ENCODE data around the gene MAST1. TPM values are rescaled to one million over a fixed set of nuclear protein-coding genes. Genes with fewer than 3 reads are reported as not detected.

Gene MAST1
- 4.4 TPM for polyA plus RNA-seq
- long read RNA-seq, donor 1, result 0 reads
- long read RNA-seq, donor 2, result 0 reads
- long read RNA-seq, donor 3, result 0 reads
- long read RNA-seq, donor 4, result 0 reads
- long read RNA-seq, donor 5, result 0 reads
- long read RNA-seq, donor 6, full-length matches to known transcripts, result 1 of 1 reads
- long read RNA-seq, donor 6, partial matches to known transcripts, result 0 of 1 reads
- long read RNA-seq, donor 6, other reads (novel, unspliced or antisense), result 0 of 1 reads
- long read RNA-seq, donor 7, result 0 reads
- long read RNA-seq, donor 8, partial matches to known transcripts, result 0 of 1 reads
- long read RNA-seq, donor 8, other reads (novel, unspliced or antisense), result 0 of 1 reads
- long read RNA-seq, donor 9, partial matches to known transcripts, result 161 of 161 reads
- long read RNA-seq, donor 9, other reads (novel, unspliced or antisense), result 0 of 161 reads
- long read RNA-seq, donor 10, partial matches to known transcripts, result 25 of 218 reads
- long read RNA-seq, donor 10, other reads (novel, unspliced or antisense), result 193 of 218 reads
- long read RNA-seq, donor 11, partial matches to known transcripts, result 29 of 138 reads
- long read RNA-seq, donor 11, other reads (novel, unspliced or antisense), result 109 of 138 reads

GRCh38 chr19:12838182-12838885 is at the start of gene MAST1:
TSS of gene MAST1 (plus strand) at chr19:12838515. CDS start at chr19:12838573, 58 bp downstream.
- DNase-seq, result peak in 1 of 2 donors; percentile 43
- no peak within 1 kb of the TSS for H3K27ac ChIP-seq (ENCODE audit: low read length)
- H3K4me3 ChIP-seq (ENCODE audit: low read length), result peak within 1 kb of the TSS; percentile 31
- H3K27me3 ChIP-seq (ENCODE audit: control insufficient read depth, insufficient read depth, low read length), result peaks cover 92% of the 10 kb centered on the region
- H3K9me3 ChIP-seq (ENCODE audit: control insufficient read depth, low read depth, low read length), result peaks cover 25% of the 10 kb centered on the region
- peaks cover 9% of the 10 kb centered on the region for H3K4me1 ChIP-seq (ENCODE audit: control insufficient read depth, insufficient read depth, low read length)
- WGBS (ENCODE audit: insufficient coverage, low lambda C conversion rate), result no CpG with 5 or more reads among the region's 69 CpGs
- no peaks in the 10 kb centered on the region for H3K36me3 ChIP-seq (ENCODE audit: control insufficient read depth, insufficient read depth, low read length)

GRCh38 chr19:12788682-12789097 is 49.6 kb upstream of the MAST1 start:
- Histone ChIP-seq H3K9me3 (ENCODE audit: control insufficient read depth, low read depth, low read length) (no peaks in the 10 kb centered on the region), H3K36me3 (ENCODE audit: control insufficient read depth, insufficient read depth, low read length) (no peaks in the 10 kb centered on the region), H3K4me1 (ENCODE audit: control insufficient read depth, insufficient read depth, low read length) (peaks cover 65% of the 10 kb centered on the region), H3K4me3 (ENCODE audit: low read length) (peak overlapping the region; percentile 61), H3K27ac (ENCODE audit: low read length) (peak overlapping the region; percentile 100), H3K27me3 (ENCODE audit: control insufficient read depth, insufficient read depth, low read length) (no peaks in the 10 kb centered on the region)
- peak; percentile 86 to 93 for DNase-seq
- WGBS (ENCODE audit: insufficient coverage, low lambda C conversion rate), result no CpG with 5 or more reads among the region's 12 CpGs

GRCh38 chr19:12789098-12789903 is 49.0 kb upstream of the MAST1 start:
- no peak for DNase-seq
- no CpG with 5 or more reads among the region's 46 CpGs for WGBS (ENCODE audit: insufficient coverage, low lambda C conversion rate)

GRCh38 chr19:12789904-12790619 is 48.3 kb upstream of the MAST1 start:
- H3K4me1 ChIP-seq (ENCODE audit: control insufficient read depth, insufficient read depth, low read length), result peaks cover 62% of the 10 kb centered on the region

More at GRCh38 chr19:12789098-12789903, 49.0 kb upstream of the MAST1 start:
- Histone ChIP-seq H3K27ac (ENCODE audit: low read length) (peak overlapping the region; percentile 100), H3K9me3 (ENCODE audit: control insufficient read depth, low read depth, low read length) (no peaks in the 10 kb centered on the region), H3K4me1 (ENCODE audit: control insufficient read depth, insufficient read depth, low read length) (peaks cover 63% of the 10 kb centered on the region), H3K27me3 (ENCODE audit: control insufficient read depth, insufficient read depth, low read length) (no peaks in the 10 kb centered on the region), H3K4me3 (ENCODE audit: low read length) (peak overlapping the region; percentile 94), H3K36me3 (ENCODE audit: control insufficient read depth, insufficient read depth, low read length) (no peaks in the 10 kb centered on the region)

GRCh38 chr19:12790628-12791344 is 47.5 kb upstream of the MAST1 start:
- peak in 1 of 2 donors; percentile 58 for DNase-seq

More at GRCh38 chr19:12789904-12790619, 48.3 kb upstream of the MAST1 start:
- Histone ChIP-seq H3K4me3 (ENCODE audit: low read length) (peak overlapping the region; percentile 94), H3K27me3 (ENCODE audit: control insufficient read depth, insufficient read depth, low read length) (no peaks in the 10 kb centered on the region), H3K36me3 (ENCODE audit: control insufficient read depth, insufficient read depth, low read length) (no peaks in the 10 kb centered on the region), H3K27ac (ENCODE audit: low read length) (peak overlapping the region; percentile 99), H3K9me3 (ENCODE audit: control insufficient read depth, low read depth, low read length) (no peaks in the 10 kb centered on the region)
- DNase-seq, result peak; percentile 98 to 99
- WGBS (ENCODE audit: insufficient coverage, low lambda C conversion rate), result no CpG with 5 or more reads among the region's 56 CpGs

GRCh38 chr19:12791345-12792050 is 46.8 kb upstream of the MAST1 start, which contains the start of gene JUNB:
TSS of gene JUNB (plus strand) at chr19:12791486. CDS start at chr19:12791772, 286 bp downstream.
- Histone ChIP-seq H3K27ac (ENCODE audit: low read length) (peak within 1 kb of the TSS; percentile 99), H3K9me3 (ENCODE audit: control insufficient read depth, low read depth, low read length) (no peaks in the 10 kb centered on the region), H3K27me3 (ENCODE audit: control insufficient read depth, insufficient read depth, low read length) (no peaks in the 10 kb centered on the region), H3K36me3 (ENCODE audit: control insufficient read depth, insufficient read depth, low read length) (no peaks in the 10 kb centered on the region), H3K4me3 (ENCODE audit: low read length) (peak within 1 kb of the TSS; percentile 94), H3K4me1 (ENCODE audit: control insufficient read depth, insufficient read depth, low read length) (peaks cover 60% of the 10 kb centered on the region)
- no CpG with 5 or more reads among the region's 73 CpGs for WGBS (ENCODE audit: insufficient coverage, low lambda C conversion rate)
- peak; percentile 98 to 99 for DNase-seq

More at GRCh38 chr19:12790628-12791344, 47.5 kb upstream of the MAST1 start:
- Histone ChIP-seq H3K4me1 (ENCODE audit: control insufficient read depth, insufficient read depth, low read length) (peaks cover 60% of the 10 kb centered on the region), H3K4me3 (ENCODE audit: low read length) (peak overlapping the region; percentile 94), H3K27me3 (ENCODE audit: control insufficient read depth, insufficient read depth, low read length) (no peaks in the 10 kb centered on the region), H3K9me3 (ENCODE audit: control insufficient read depth, low read depth, low read length) (no peaks in the 10 kb centered on the region), H3K27ac (ENCODE audit: low read length) (peak overlapping the region; percentile 99), H3K36me3 (ENCODE audit: control insufficient read depth, insufficient read depth, low read length) (no peaks in the 10 kb centered on the region)
- 0% methylated on average over 2 of the region's 22 CpGs for WGBS (ENCODE audit: insufficient coverage, low lambda C conversion rate)

GRCh38 chr19:12792051-12792852 is 46.1 kb upstream of the MAST1 start:
- Histone ChIP-seq H3K27me3 (ENCODE audit: control insufficient read depth, insufficient read depth, low read length) (no peaks in the 10 kb centered on the region), H3K36me3 (ENCODE audit: control insufficient read depth, insufficient read depth, low read length) (peaks cover 4% of the 10 kb centered on the region), H3K9me3 (ENCODE audit: control insufficient read depth, low read depth, low read length) (no peaks in the 10 kb centered on the region), H3K4me3 (ENCODE audit: low read length) (peak overlapping the region; percentile 94), H3K27ac (ENCODE audit: low read length) (peak overlapping the region; percentile 99), H3K4me1 (ENCODE audit: control insufficient read depth, insufficient read depth, low read length) (peaks cover 55% of the 10 kb centered on the region)
- no CpG with 5 or more reads among the region's 84 CpGs for WGBS (ENCODE audit: insufficient coverage, low lambda C conversion rate)
- DNase-seq, result peak in 1 of 2 donors; percentile 71

- no peak for DNase-seq
- Histone ChIP-seq H3K9me3 (ENCODE audit: control insufficient read depth, low read depth, low read length) (no peaks in the 10 kb centered on the region), H3K4me1 (ENCODE audit: control insufficient read depth, insufficient read depth, low read length) (peaks cover 50% of the 10 kb centered on the region), H3K36me3 (ENCODE audit: control insufficient read depth, insufficient read depth, low read length) (peaks cover 6% of the 10 kb centered on the region), H3K27ac (ENCODE audit: low read length) (peak overlapping the region; percentile 99), H3K27me3 (ENCODE audit: control insufficient read depth, insufficient read depth, low read length) (no peaks in the 10 kb centered on the region), H3K4me3 (ENCODE audit: low read length) (peak overlapping the region; percentile 94)
- WGBS (ENCODE audit: insufficient coverage, low lambda C conversion rate), result no CpG with 5 or more reads among the region's 22 CpGs
Observed at GRCh38 chr19:12792853-12793289, 45.4 kb upstream of the MAST1 start.
